Endothelial cell of umbilical vein (primary cell): ENCODE data around the gene BLOC1S2.

Experiments
- CTCF ChIP-seq, 2 donors: IDR thresholded peaks; 1 replicate in 1 of 2; 2 replicates in 1 of 2; pipeline ENCODE4 v1.5.1; 2011; ENCODE audit warnings: low read length in 2 of 2, mild to moderate bottlenecking in 2 of 2, moderate library complexity in 2 of 2, control low read depth in 1 of 2, inconsistent platforms in 1 of 2, low read depth in 1 of 2; ENCODE audit not compliant: insufficient read depth in 1 of 2; ENCODE audit errors: extremely low read depth in 1 of 2
- GATA2 ChIP-seq: IDR thresholded peaks from 2 replicates; pipeline ENCODE4 v1.7.0; 2011; ENCODE audit warnings: low read depth, mild to moderate bottlenecking, moderate library complexity, mixed read lengths, low read length; ENCODE audit not compliant: insufficient read length, insufficient read depth
- POLR2A ChIP-seq: IDR thresholded peaks from 2 replicates; pipeline ENCODE4 v1.6.1; 2012; ENCODE audit warnings: low read depth, mild to moderate bottlenecking, control low read depth, low read length

GRCh38 chr10:100287756-100288155, 1.3 kb upstream of the BLOC1S2 start:
- TF ChIP-seq POLR2A (no peak), CTCF (IDR thresholded peaks at IDR 0.05; ENCODE audit: extremely low read depth in 1 of 2, insufficient read depth in 1 of 2, low read depth in 1 of 2, low read length in 2 of 2) (no peak), GATA2 (no peak)
